HepG2 (cell line): ENCODE measurements around the gene PRDX5. TPM values are rescaled to one million over a fixed set of nuclear protein-coding genes. Genes with fewer than 3 reads are reported as not detected.

ENCODE experiments used
- FOXO1 ChIP-seq: sonication (generic); formaldehyde crosslinking; IDR thresholded peaks from 2 replicates; pipeline ENCODE4 v1.4.0; 2020; ENCODE audit warnings: missing genetic modification reagents
- MBD4 ChIP-seq: IDR thresholded peaks from 2 replicates; pipeline ENCODE4 v1.6.1; 2012; ENCODE audit warnings: low read length, inconsistent platforms, borderline replicate concordance
- POLR2AphosphoS5 ChIP-seq: IDR thresholded peaks from 2 replicates; pipeline ENCODE4 v1.6.1; 2012; ENCODE audit warnings: low read depth, low read length
- TEAD3 ChIP-seq: optimal IDR thresholded peaks from 2 replicates; pipeline ENCODE3; 2016; ENCODE audit warnings: borderline replicate concordance
- ZNF431 ChIP-seq: sonication (generic); formaldehyde crosslinking; IDR thresholded peaks from 2 replicates; pipeline ENCODE4 v1.9.0; 2022; ENCODE audit warnings: missing genetic modification reagents, low read depth, mild to moderate bottlenecking, borderline replicate concordance
- ZNF724P ChIP-seq: sonication (generic); formaldehyde crosslinking; IDR thresholded peaks from 2 replicates; pipeline ENCODE4 v1.8.0; 2022; ENCODE audit warnings: missing genetic modification reagents, borderline replicate concordance
- ZNF773 ChIP-seq: sonication (generic); formaldehyde crosslinking; IDR thresholded peaks from 2 replicates; pipeline ENCODE4 v1.4.0; 2020; ENCODE audit warnings: missing genetic modification reagents, borderline replicate concordance
- polyA plus RNA-seq, 8 experiments: library from polyadenylated mRNA; depleted of rRNA in 3 of 8; stranded (reverse) in 7 of 8; unstranded in 1 of 8; fragments of >200 nt; fragmentation: Illumina TruSeq in 4 of 8; extraction: Trizol in 4 of 8; gene quantifications; 2 replicates each; pipeline versions ENCODE4 v1.2.1 to v1.2.3, GENCODE V29; 2011 to 2016; ENCODE audit warnings: low read depth in 4 of 8, missing spikeins in 1 of 8, mixed read lengths in 1 of 8; ENCODE audit not compliant: insufficient read depth in 1 of 8
- total RNA-seq, 5 experiments: library from RNA; depleted of rRNA; stranded (reverse); fragments of >200 nt; fragmentation: Illumina TruSeq; extraction: Trizol; gene quantifications; 2 replicates each; pipeline ENCODE4 v1.2.3, GENCODE V29; 2016; ENCODE audit warnings: low read depth in 1 of 5
- TF ChIP-seq, protein P1 (sequence below): sonication (generic); formaldehyde crosslinking; IDR thresholded peaks from 2 replicates; pipeline ENCODE4 v1.5.0; 2020; ENCODE audit warnings: mild to moderate bottlenecking, missing genetic modification reagents, borderline replicate concordance
- TF ChIP-seq, protein P2 (sequence below): sonication (generic); formaldehyde crosslinking; IDR thresholded peaks from 2 replicates; pipeline ENCODE4 v1.4.0; 2020; ENCODE audit warnings: missing genetic modification reagents, borderline replicate concordance
- TF ChIP-seq, protein P3 (sequence below): IDR thresholded peaks from 2 replicates; pipeline ENCODE4 v1.6.1; 2012; ENCODE audit warnings: low read depth, low read length, improper control_type of control experiment
- TF ChIP-seq, protein P4 (sequence below): IDR thresholded peaks from 2 replicates; pipeline ENCODE4 v1.4.0; 2020; ENCODE audit warnings: mild to moderate bottlenecking, missing genetic modification reagents
- TF ChIP-seq, protein P5 (sequence below): sonication (generic); formaldehyde crosslinking; IDR thresholded peaks from 2 replicates; pipeline ENCODE4 v1.8.0; 2022; ENCODE audit warnings: missing genetic modification reagents, mild to moderate bottlenecking, inconsistent platforms, borderline replicate concordance

The PRDX5 gene
- total and polyA plus RNA-seq, 2 of the 13 experiments (the other 11 are each of a cell fraction or from before 2014, with no cell fraction given), result 215 to 311 TPM

DNA sequence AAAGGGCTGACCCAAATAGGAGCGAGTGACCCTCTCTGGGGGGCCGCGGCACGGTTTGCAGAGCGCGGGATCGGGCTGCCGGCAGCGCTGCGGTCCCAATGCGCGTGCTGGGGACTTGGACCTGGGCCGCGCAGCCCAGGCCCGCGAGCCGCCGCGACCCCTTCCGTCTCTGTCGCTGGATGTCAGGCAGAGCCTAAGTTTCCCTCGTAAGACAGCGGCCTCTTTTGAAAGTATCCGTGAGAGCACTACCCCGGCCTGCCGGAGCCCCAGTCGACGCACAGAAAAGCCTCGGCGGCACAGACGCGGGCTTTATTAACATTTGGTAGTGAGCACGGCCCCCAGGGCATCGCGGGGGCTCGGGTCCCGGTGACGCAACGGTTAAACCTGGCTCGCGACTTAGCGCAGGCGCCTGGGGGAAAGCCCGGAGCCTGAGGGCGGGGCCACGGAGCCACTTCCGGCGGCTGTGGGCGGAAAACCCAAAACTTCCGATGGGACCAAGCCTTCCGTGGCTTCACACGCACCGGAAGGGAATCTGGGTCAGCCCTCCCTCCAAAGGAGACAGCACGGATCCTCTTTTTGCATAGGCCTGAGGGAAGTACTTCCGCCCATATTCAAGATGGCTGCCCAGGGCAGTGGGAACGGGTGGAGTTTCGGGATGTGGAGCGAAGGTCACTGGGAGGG lies 48.2 kb upstream of the PRDX5 start (continued):
- TF ChIP-seq, protein P1, sequence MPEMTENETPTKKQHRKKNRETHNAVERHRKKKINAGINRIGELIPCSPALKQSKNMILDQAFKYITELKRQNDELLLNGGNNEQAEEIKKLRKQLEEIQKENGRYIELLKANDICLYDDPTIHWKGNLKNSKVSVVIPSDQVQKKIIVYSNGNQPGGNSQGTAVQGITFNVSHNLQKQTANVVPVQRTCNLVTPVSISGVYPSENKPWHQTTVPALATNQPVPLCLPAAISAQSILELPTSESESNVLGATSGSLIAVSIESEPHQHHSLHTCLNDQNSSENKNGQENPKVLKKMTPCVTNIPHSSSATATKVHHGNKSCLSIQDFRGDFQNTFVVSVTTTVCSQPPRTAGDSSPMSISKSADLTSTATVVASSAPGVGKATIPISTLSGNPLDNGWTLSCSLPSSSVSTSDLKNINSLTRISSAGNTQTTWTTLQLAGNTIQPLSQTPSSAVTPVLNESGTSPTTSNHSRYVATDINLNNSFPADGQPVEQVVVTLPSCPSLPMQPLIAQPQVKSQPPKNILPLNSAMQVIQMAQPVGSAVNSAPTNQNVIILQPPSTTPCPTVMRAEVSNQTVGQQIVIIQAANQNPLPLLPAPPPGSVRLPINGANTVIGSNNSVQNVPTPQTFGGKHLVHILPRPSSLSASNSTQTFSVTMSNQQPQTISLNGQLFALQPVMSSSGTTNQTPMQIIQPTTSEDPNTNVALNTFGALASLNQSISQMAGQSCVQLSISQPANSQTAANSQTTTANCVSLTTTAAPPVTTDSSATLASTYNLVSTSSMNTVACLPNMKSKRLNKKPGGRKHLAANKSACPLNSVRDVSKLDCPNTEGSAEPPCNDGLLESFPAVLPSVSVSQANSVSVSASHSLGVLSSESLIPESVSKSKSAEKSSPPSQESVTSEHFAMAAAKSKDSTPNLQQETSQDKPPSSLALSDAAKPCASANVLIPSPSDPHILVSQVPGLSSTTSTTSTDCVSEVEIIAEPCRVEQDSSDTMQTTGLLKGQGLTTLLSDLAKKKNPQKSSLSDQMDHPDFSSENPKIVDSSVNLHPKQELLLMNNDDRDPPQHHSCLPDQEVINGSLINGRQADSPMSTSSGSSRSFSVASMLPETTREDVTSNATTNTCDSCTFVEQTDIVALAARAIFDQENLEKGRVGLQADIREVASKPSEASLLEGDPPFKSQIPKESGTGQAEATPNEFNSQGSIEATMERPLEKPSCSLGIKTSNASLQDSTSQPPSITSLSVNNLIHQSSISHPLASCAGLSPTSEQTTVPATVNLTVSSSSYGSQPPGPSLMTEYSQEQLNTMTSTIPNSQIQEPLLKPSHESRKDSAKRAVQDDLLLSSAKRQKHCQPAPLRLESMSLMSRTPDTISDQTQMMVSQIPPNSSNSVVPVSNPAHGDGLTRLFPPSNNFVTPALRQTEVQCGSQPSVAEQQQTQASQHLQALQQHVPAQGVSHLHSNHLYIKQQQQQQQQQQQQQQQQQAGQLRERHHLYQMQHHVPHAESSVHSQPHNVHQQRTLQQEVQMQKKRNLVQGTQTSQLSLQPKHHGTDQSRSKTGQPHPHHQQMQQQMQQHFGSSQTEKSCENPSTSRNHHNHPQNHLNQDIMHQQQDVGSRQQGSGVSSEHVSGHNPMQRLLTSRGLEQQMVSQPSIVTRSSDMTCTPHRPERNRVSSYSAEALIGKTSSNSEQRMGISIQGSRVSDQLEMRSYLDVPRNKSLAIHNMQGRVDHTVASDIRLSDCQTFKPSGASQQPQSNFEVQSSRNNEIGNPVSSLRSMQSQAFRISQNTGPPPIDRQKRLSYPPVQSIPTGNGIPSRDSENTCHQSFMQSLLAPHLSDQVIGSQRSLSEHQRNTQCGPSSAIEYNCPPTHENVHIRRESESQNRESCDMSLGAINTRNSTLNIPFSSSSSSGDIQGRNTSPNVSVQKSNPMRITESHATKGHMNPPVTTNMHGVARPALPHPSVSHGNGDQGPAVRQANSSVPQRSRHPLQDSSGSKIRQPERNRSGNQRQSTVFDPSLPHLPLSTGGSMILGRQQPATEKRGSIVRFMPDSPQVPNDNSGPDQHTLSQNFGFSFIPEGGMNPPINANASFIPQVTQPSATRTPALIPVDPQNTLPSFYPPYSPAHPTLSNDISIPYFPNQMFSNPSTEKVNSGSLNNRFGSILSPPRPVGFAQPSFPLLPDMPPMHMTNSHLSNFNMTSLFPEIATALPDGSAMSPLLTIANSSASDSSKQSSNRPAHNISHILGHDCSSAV (CRISPR knock-in tag), result no peak
- TF ChIP-seq ZNF431 (CRISPR knock-in tag), result no peak
- TF ChIP-seq, protein P2, sequence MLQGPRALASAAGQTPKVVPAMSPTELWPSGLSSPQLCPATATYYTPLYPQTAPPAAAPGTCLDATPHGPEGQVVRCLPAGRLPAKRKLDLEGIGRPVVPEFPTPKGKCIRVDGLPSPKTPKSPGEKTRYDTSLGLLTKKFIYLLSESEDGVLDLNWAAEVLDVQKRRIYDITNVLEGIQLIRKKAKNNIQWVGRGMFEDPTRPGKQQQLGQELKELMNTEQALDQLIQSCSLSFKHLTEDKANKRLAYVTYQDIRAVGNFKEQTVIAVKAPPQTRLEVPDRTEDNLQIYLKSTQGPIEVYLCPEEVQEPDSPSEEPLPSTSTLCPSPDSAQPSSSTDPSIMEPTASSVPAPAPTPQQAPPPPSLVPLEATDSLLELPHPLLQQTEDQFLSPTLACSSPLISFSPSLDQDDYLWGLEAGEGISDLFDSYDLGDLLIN (CRISPR knock-in tag), result no peak
- TF ChIP-seq, protein P3, sequence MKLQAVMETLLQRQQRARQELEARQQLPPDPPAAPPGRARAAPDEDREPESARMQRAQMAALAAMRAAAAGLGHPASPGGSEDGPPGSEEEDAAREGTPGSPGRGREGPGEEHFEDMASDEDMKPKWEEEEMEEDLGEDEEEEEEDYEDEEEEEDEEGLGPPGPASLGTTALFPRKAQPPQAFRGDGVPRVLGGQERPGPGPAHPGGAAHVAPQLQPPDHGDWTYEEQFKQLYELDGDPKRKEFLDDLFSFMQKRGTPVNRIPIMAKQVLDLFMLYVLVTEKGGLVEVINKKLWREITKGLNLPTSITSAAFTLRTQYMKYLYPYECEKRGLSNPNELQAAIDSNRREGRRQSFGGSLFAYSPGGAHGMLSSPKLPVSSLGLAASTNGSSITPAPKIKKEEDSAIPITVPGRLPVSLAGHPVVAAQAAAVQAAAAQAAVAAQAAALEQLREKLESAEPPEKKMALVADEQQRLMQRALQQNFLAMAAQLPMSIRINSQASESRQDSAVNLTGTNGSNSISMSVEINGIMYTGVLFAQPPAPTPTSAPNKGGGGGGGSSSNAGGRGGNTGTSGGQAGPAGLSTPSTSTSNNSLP, result no peak
- TF ChIP-seq POLR2AphosphoS5, result no peak
- TF ChIP-seq, protein P4, sequence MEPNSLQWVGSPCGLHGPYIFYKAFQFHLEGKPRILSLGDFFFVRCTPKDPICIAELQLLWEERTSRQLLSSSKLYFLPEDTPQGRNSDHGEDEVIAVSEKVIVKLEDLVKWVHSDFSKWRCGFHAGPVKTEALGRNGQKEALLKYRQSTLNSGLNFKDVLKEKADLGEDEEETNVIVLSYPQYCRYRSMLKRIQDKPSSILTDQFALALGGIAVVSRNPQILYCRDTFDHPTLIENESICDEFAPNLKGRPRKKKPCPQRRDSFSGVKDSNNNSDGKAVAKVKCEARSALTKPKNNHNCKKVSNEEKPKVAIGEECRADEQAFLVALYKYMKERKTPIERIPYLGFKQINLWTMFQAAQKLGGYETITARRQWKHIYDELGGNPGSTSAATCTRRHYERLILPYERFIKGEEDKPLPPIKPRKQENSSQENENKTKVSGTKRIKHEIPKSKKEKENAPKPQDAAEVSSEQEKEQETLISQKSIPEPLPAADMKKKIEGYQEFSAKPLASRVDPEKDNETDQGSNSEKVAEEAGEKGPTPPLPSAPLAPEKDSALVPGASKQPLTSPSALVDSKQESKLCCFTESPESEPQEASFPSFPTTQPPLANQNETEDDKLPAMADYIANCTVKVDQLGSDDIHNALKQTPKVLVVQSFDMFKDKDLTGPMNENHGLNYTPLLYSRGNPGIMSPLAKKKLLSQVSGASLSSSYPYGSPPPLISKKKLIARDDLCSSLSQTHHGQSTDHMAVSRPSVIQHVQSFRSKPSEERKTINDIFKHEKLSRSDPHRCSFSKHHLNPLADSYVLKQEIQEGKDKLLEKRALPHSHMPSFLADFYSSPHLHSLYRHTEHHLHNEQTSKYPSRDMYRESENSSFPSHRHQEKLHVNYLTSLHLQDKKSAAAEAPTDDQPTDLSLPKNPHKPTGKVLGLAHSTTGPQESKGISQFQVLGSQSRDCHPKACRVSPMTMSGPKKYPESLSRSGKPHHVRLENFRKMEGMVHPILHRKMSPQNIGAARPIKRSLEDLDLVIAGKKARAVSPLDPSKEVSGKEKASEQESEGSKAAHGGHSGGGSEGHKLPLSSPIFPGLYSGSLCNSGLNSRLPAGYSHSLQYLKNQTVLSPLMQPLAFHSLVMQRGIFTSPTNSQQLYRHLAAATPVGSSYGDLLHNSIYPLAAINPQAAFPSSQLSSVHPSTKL (CRISPR knock-in tag), result no peak; the same call in none of the 2 replicates
- TF ChIP-seq FOXO1 (CRISPR knock-in tag), result peak; percentile 9; the same call in 1 of the 2 replicates
- TF ChIP-seq, protein P5, sequence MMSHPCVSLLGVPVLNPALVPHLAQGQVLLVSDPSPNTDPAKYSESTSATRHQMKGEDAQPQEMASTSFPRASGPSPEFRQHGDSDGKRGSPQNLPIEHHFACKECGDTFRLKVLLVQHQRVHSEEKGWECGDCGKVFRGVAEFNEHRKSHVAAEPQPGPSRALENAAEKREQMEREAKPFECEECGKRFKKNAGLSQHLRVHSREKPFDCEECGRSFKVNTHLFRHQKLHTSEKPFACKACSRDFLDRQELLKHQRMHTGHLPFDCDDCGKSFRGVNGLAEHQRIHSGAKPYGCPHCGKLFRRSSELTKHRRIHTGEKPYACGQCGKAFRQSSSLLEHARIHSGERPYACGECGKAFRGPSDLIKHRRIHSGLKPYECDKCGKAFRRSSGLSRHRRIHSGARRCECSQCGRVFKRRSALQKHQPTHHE (CRISPR knock-in tag), result peak; percentile 23; the same call in 1 of the 2 replicates
- peak; percentile 63 for TF ChIP-seq TEAD3 (CRISPR knock-in tag)
- no peak for TF ChIP-seq ZNF773 (CRISPR knock-in tag)
- TF ChIP-seq MBD4, result no peak
- TF ChIP-seq ZNF724P (CRISPR knock-in tag), result no peak
